Sigmoid colon (tissue), 7 donors: ENCODE measurements around the gene NDUFB10. TPM values are rescaled to one million over a fixed set of nuclear protein-coding genes. Genes with fewer than 3 reads are reported as not detected.

Source experiments
- DNase-seq: peaks from one replicate; pipeline ENCODE4 v3.0.0-alpha.2; 2019
- H3K27ac ChIP-seq, 4 donors: fragments of 200-600 bp; sonication (generic); one replicate each; pipeline ENCODE4 v1.5.1; 2016 to 2019; ENCODE audit warnings: mild to moderate bottlenecking in 1 of 4
- H3K27me3 ChIP-seq, 3 donors: fragments of 200-600 bp; sonication (generic); one replicate each; pipeline ENCODE4 v1.5.1; 2019; ENCODE audit warnings: mild to moderate bottlenecking in 1 of 3
- H3K36me3 ChIP-seq, 4 donors: fragments of 200-600 bp; sonication (generic); one replicate each; pipeline ENCODE4 v1.5.1; 2016 to 2019
- H3K4me1 ChIP-seq, 4 donors: fragments of 200-600 bp; sonication (generic); one replicate each; pipeline ENCODE4 v1.5.1; 2017 to 2019
- H3K4me3 ChIP-seq, 4 donors: fragments of 200-600 bp; sonication (generic); one replicate each; pipeline ENCODE4 v1.5.1; 2017 to 2019; ENCODE audit warnings: mild to moderate bottlenecking in 2 of 4, moderate library complexity in 1 of 4
- H3K9me3 ChIP-seq, 4 donors: fragments of 200-600 bp in 3 of 4; sonication (generic) in 3 of 4; one replicate each; pipeline versions ENCODE4 v1.5.1 to v1.6.1; 2013 to 2019
- EP300 ChIP-seq, 4 donors: sonication (generic); formaldehyde crosslinking; IDR thresholded peaks; one replicate each; pipeline ENCODE4 v1.6.1; 2017; ENCODE audit warnings: antibody characterized with exemption in 4 of 4
- POLR2A ChIP-seq, 2 donors: fragments of 450-650 bp; IDR thresholded peaks; one replicate each; pipeline ENCODE4 v1.6.1; 2016; ENCODE audit warnings: antibody characterized with exemption in 2 of 2, mild to moderate bottlenecking in 2 of 2, moderate library complexity in 2 of 2
- POLR2AphosphoS5 ChIP-seq, 4 donors: sonication (generic); formaldehyde crosslinking; IDR thresholded peaks; one replicate each; pipeline ENCODE4 v1.6.1; 2017; ENCODE audit warnings: antibody characterized with exemption in 4 of 4
- WGBS, 2 donors: extraction: QIAGEN DNeasy Blood & Tissue Kit; methylation state at CpG; one replicate each; pipeline ENCODE4 v1.1.7; 2013; 5-methylcytosine and 5-hydroxymethylcytosine counted together
- intact Hi-C: fragments of 100-400 bp; cut with DNase I; formaldehyde crosslinking; loops from one replicate; pipeline ENCODE4 v1.15.1; 2023
- polyA plus RNA-seq, 3 donors: library from polyadenylated mRNA; stranded (reverse); fragments of 200-250 nt; gene quantifications; one replicate each; pipeline ENCODE4 v1.2.3, GENCODE V29; 2013
- total RNA-seq, 4 donors: library from RNA; depleted of rRNA; stranded (reverse); fragments of >200 nt; gene quantifications; one replicate each; pipeline ENCODE4 v1.1.0, GENCODE V29; 2016
- TF ChIP-seq, protein P1 (sequence below), 4 experiments: fragments of 450-650 bp in 3 of 4; fragments of 200-600 bp in 1 of 4; IDR thresholded peaks; one replicate each; pipeline ENCODE4 v1.5.1; 2016 to 2019; ENCODE audit warnings: antibody characterized with exemption in 4 of 4, mild to moderate bottlenecking in 3 of 4, moderate library complexity in 2 of 4
- donor health status: healthy with polysubstance abuse.
- donor health status: Bipolar disorder and iron deficiency.
- donor health status: healthy.

Gene NDUFB10
- total and polyA plus RNA-seq, 7 donors: 200 to 489 (median 298) TPM

DNA sequence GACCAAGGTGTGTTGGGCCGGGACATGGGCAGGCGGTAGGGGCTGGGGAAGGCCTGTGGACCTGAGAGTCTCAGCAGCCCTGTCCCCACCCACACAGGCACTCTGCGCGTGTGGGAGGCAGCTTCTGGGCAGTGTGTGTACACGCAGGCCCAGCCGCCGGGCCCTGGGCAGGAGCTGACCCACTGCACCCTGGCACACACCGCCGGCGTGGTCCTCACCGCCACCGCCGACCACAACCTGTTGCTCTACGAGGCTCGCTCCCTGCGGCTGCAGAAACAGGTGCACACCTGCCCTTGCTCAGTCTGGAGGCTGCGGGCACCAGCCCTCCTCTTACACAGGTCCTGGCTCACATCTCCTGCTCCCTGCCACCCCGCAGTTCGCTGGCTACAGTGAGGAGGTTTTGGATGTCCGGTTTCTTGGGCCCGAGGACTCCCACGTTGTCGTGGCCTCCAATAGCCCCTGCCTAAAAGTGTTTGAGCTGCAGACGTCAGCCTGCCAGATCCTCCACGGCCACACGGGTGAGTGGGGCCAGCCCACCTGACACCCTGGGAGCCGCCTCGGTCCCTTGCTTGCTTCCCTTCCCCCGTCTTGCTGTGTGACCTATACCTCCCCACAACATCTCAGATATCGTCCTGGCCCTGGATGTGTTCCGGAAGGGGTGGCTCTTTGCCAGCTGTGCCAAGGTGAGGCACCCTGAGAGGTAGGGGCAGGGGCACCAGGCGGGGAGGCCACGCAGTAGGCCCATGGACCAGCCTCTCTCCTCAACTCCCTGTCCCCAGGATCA, 16.3 kb downstream of the NDUFB10 start:
- Histone ChIP-seq H3K4me3 (no peak overlapping the region), H3K27me3 (peaks cover 24 to 68% (median 52%) of the 10 kb centered on the region in 3 donors), H3K36me3 (peaks cover 43 to 52% (median 45%) of the 10 kb centered on the region in 4 donors), H3K4me1 (peaks cover 0 to 31% (median 26%) of the 10 kb centered on the region in 4 donors), H3K9me3 (no peaks in the 10 kb centered on the region), H3K27ac (no peak overlapping the region)
- no peak for TF ChIP-seq POLR2A (IDR thresholded peaks at IDR 0.05)
- TF ChIP-seq POLR2AphosphoS5 (IDR thresholded peaks at IDR 0.05): no peak
- TF ChIP-seq, protein P1, sequence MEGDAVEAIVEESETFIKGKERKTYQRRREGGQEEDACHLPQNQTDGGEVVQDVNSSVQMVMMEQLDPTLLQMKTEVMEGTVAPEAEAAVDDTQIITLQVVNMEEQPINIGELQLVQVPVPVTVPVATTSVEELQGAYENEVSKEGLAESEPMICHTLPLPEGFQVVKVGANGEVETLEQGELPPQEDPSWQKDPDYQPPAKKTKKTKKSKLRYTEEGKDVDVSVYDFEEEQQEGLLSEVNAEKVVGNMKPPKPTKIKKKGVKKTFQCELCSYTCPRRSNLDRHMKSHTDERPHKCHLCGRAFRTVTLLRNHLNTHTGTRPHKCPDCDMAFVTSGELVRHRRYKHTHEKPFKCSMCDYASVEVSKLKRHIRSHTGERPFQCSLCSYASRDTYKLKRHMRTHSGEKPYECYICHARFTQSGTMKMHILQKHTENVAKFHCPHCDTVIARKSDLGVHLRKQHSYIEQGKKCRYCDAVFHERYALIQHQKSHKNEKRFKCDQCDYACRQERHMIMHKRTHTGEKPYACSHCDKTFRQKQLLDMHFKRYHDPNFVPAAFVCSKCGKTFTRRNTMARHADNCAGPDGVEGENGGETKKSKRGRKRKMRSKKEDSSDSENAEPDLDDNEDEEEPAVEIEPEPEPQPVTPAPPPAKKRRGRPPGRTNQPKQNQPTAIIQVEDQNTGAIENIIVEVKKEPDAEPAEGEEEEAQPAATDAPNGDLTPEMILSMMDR (IDR thresholded peaks at IDR 0.05): no peak
- TF ChIP-seq EP300 (IDR thresholded peaks at IDR 0.05): no peak
- intact Hi-C loops: no loop called here
- DNase-seq: no peak
- whole genome bisulfite sequencing, 2 donors: 92 to 95% methylated on average over 33 of the region's 33 CpGs

GRCh38 chr16:1976216-1976520, 16.8 kb downstream of the NDUFB10 start:
- no peak for DNase-seq
- WGBS, 2 donors: 92 to 96% methylated on average over 8 of the region's 8 CpGs
- peaks cover 43 to 52% (median 45%) of the 10 kb centered on the region in 4 donors for H3K36me3 ChIP-seq
- H3K27me3 ChIP-seq: peaks cover 29 to 73% (median 57%) of the 10 kb centered on the region in 3 donors
- H3K27ac ChIP-seq: no peak overlapping the region
- TF ChIP-seq POLR2A (IDR thresholded peaks at IDR 0.05) (no peak), POLR2AphosphoS5 (IDR thresholded peaks at IDR 0.05) (no peak), EP300 (IDR thresholded peaks at IDR 0.05) (no peak)
- TF ChIP-seq, protein P1 (IDR thresholded peaks at IDR 0.05): no peak
- H3K4me3 ChIP-seq: no peak overlapping the region
- H3K9me3 ChIP-seq: no peaks in the 10 kb centered on the region
- intact Hi-C loops: no loop called here
- H3K4me1 ChIP-seq: peaks cover 0 to 26% (median 20%) of the 10 kb centered on the region in 4 donors

DNA sequence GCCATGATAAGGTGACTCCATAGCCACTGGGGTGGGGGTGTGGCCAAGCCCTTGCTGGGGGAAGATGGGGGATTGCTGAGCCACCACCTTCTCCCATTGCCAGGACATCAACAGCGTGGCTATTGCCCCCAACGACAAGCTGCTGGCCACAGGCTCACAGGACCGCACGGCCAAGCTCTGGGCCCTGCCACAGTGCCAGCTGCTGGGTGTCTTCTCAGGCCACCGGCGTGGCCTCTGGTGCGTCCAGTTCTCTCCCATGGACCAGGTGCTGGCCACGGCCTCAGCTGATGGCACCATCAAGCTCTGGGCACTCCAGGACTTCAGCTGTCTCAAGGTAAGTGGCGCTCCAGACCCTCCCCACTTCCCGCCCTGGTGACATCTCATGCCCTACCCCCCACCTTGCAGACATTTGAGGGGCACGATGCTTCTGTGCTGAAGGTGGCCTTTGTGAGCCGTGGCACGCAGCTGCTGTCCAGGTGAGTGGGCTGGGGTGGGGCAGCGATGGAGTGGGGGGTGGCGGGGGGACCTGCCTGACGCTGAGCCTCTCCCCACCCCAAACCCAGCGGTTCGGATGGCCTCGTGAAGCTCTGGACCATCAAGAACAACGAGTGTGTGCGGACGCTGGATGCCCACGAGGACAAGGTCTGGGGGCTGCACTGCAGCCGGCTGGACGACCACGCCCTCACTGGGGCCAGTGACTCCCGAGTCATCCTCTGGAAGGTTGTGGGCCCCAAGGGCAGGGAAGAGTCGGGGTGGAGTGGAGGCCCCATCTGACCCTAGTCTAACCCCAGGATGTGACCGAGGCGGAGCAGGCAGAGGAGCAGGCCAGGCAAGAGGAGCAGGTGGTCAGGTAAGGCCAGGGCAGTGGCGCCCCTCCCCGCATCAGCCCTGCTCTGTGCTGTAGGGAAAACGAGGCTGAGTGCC, 17.9 kb downstream of the NDUFB10 start:
- no peak for DNase-seq
- WGBS, 2 donors: 88 to 94% methylated on average over 33 of the region's 33 CpGs
- TF ChIP-seq POLR2A (IDR thresholded peaks at IDR 0.05) (no peak), POLR2AphosphoS5 (IDR thresholded peaks at IDR 0.05) (no peak), EP300 (IDR thresholded peaks at IDR 0.05) (no peak)
- TF ChIP-seq, protein P1 (IDR thresholded peaks at IDR 0.05): no peak
- Histone ChIP-seq H3K4me1 (peaks cover 0 to 24% (median 17%) of the 10 kb centered on the region in 4 donors), H3K27me3 (peaks cover 34 to 84% (median 66%) of the 10 kb centered on the region in 3 donors), H3K27ac (no peak overlapping the region), H3K4me3 (no peak overlapping the region), H3K36me3 (peaks cover 43 to 52% (median 45%) of the 10 kb centered on the region in 4 donors), H3K9me3 (no peaks in the 10 kb centered on the region)
- intact Hi-C loops: no loop called here

GRCh38 chr16:1977875-1978268, 18.5 kb downstream of the NDUFB10 start:
- no peak for TF ChIP-seq EP300 (IDR thresholded peaks at IDR 0.05)
- no peak for TF ChIP-seq POLR2A (IDR thresholded peaks at IDR 0.05)
- TF ChIP-seq POLR2AphosphoS5 (IDR thresholded peaks at IDR 0.05): no peak
- TF ChIP-seq, protein P1 (IDR thresholded peaks at IDR 0.05): no peak
- intact Hi-C loops: no loop called here
- DNase-seq: no peak
- Histone ChIP-seq H3K27ac (no peak overlapping the region), H3K4me1 (peaks cover 0 to 18% (median 11%) of the 10 kb centered on the region in 4 donors), H3K27me3 (peaks cover 35 to 90% (median 71%) of the 10 kb centered on the region in 3 donors), H3K9me3 (no peaks in the 10 kb centered on the region), H3K36me3 (peaks cover 43 to 52% (median 45%) of the 10 kb centered on the region in 4 donors), H3K4me3 (no peak overlapping the region)
- WGBS, 2 donors: 95 to 97% methylated on average over 18 of the region's 18 CpGs
